Motor neuron (in vitro differentiated cells): ENCODE data around the gene GCG. TPM values are rescaled to one million over a fixed set of nuclear protein-coding genes. Genes with fewer than 3 reads are reported as not detected.

Experiments used
- ATAC-seq, 8 experiments: fragments of 200-7000 bp; cut with Tn5 transposase; replicated peaks in 6 of 8; 2 replicates each; pipeline ENCODE4 v1.8.0; 2021; ENCODE audit warnings: mild to moderate bottlenecking in 8 of 8, moderate library complexity in 8 of 8
- H3K27ac ChIP-seq, 2 donors: fragments of 250-450 bp; sonication (Bioruptor Pico); 2 replicates each; pipeline ENCODE4 v1.9.0; 2021; ENCODE audit warnings: antibody characterized with exemption in 2 of 2, mild to moderate bottlenecking in 2 of 2, moderate library complexity in 1 of 2
- H3K4me1 ChIP-seq, 2 donors: fragments of 250-450 bp; sonication (Bioruptor Pico); replicated peaks in 1 of 2; 2 replicates each; pipeline ENCODE4 v1.6.1; 2021; ENCODE audit warnings: antibody characterized with exemption in 2 of 2, mild to moderate bottlenecking in 2 of 2, moderate library complexity in 1 of 2
- H3K4me3 ChIP-seq, 5 donors: fragments of 250-450 bp; sonication (Bioruptor Pico); 2 replicates each; pipeline ENCODE4 v1.9.0; 2021; ENCODE audit warnings: antibody characterized with exemption in 5 of 5, mild to moderate bottlenecking in 5 of 5, moderate library complexity in 4 of 5
- WGBS, 10 experiments: fragments of 450-650 bp; shearing (Covaris generic); methylation state at CpG; one replicate each; pipeline ENCODE4 v1.0.0; 2022; 5-methylcytosine and 5-hydroxymethylcytosine counted together
- in situ Hi-C, 9 experiments: fragments of 400-800 bp; cut with MboI; loops; one replicate each; pipeline ENCODE4 v1.15.0; 2021; ENCODE audit warnings: low sequenced_read_pairs in 9 of 9, low pct_unique_long_range_greater_than_20kb in 2 of 9; ENCODE audit not compliant: unreplicated experiment in 9 of 9
- total RNA-seq, 8 experiments: library from RNA; unstranded; fragments of 300-600 nt; gene quantifications; 2 replicates each; pipeline versions ENCODE4 v1.2.3 to v1.2.4, GENCODE V29; 2022

The GCG gene
- total RNA-seq, 8 experiments from 2014 or later = 0.54 to 0.56 TPM; not detected in 6

DNA sequence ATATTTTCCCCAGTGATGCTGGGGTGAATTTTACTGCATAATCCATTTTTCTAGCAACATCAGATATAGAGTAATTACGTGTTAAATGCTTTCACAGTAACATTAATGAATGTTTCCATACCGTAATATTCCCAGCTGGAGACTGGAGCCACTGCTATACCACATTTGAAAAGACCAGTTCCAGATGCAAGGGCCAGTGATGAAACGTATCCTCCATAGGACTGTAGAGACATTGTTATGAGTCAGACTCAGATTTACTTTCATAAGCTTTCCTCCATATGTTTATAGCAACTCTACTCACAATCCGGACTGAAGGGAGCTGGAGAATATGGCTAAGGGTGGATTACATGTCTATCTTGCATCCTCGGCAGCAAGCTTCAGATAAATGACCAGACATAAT lies 22.7 kb upstream of the GCG start:
- Histone ChIP-seq H3K27ac (no peak overlapping the region), H3K4me3 (no peak overlapping the region), H3K4me1 (no peaks in the 10 kb centered on the region)
- WGBS, 10 experiments = 50 to 100% (median 94%) methylated on average over 2 to 5 of the region's 5 CpGs
- ATAC-seq = peak in 1 of 8 experiments; percentile 20
- in situ Hi-C loops = loop anchor here in 2 of 9 experiments (25.0 kb wide), 1 partner anchor 113 kb away; no protein-coding TSS in a partner anchor

DNA sequence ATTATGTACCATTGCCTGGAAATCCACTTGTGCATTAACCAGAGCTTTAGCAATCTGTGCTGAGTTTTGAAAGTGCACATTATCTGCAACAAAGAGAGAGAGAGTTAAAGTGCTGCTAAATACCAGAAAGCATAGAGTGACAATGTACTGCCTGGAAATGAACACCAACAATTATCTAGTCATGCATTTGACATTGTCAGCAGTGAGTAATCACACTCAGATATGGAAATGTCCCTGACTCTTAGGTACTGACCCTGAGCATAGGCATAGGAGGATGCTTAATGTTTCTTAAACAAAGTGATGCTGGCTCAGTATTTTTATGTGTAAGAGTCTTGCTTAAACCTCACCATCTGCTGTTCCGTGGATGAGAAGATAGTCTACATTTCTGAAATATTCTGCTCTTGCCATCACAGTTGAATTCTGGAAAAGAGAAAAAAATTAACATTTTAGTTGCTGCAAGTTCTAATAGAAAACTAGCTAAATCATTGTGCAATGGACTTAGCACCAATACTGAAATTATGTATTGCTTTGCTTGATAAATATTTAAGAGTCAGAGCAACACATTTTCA lies 20.8 kb upstream of the GCG start:
- Histone ChIP-seq H3K4me1 (no peaks in the 10 kb centered on the region), H3K27ac (no peak overlapping the region), H3K4me3 (no peak overlapping the region)
- peak; percentile 17 to 97 (median 59) for ATAC-seq
- in situ Hi-C loops = loop anchor here in 2 of 9 experiments (25.0 kb wide), 1 partner anchor 114 kb away; no protein-coding TSS in a partner anchor
- WGBS, 10 experiments = 20 to 100% (median 93%) methylated on average over 1 of the region's 1 CpG; no CpG with 5 or more reads in 2 of the 10 experiments

- no peak overlapping the region for H3K4me3 ChIP-seq
- in situ Hi-C loops = loop anchor here in 2 of 9 experiments (25.0 kb wide), 1 partner anchor 121 kb away; no protein-coding TSS in a partner anchor
- H3K27ac ChIP-seq = no peak overlapping the region
- whole genome bisulfite sequencing, 10 experiments = 75 to 100% (median 92%) methylated on average over 2 to 4 of the region's 4 CpGs
- H3K4me1 ChIP-seq = no peaks in the 10 kb centered on the region
- ATAC-seq = no peak
These were observed 14.7 kb upstream of the GCG start for GRCh38 chr2:162166745-162167144.

DNA sequence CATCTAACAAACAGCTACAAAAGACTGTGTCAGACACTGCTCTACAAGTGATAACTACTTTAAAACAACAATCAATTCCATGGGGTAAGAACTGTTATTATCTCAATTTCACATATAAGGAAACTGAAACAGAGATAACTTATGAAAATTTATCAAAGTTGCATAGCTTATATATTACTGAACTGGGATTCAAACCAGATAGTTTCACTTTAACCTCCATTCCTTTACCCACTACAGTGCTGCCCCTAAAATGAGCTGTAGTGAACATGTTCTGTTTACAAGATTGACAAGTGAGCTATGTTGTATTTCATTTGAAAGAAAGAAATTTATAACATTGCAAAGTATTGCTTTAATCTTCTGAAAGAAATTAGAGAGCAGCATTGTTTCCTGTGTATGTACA lies 14.1 kb upstream of the GCG start:
- ATAC-seq = no peak
- Histone ChIP-seq H3K4me3 (no peak overlapping the region), H3K4me1 (no peaks in the 10 kb centered on the region), H3K27ac (no peak overlapping the region)
- in situ Hi-C loops = loop anchor here in 2 of 9 experiments (25.0 kb wide), 1 partner anchor 121 kb away; no protein-coding TSS in a partner anchor

GRCh38 chr2:162164802-162165201 lies 12.8 kb upstream of the GCG start:
- ATAC-seq = no peak
- H3K27ac ChIP-seq = no peak overlapping the region
- no peak overlapping the region for H3K4me3 ChIP-seq
- no peaks in the 10 kb centered on the region for H3K4me1 ChIP-seq
- in situ Hi-C loops = loop anchor here in 2 of 9 experiments (25.0 kb wide), 1 partner anchor 122 kb away; no protein-coding TSS in a partner anchor
- WGBS, 10 experiments = 5 to 100% (median 83%) methylated on average over 1 to 2 of the region's 2 CpGs; no CpG with 5 or more reads in 1 of the 10 experiments

- no peak overlapping the region for H3K4me3 ChIP-seq
- in situ Hi-C loops = loop anchor here in 3 of 9 experiments (10.0 to 25.0 kb wide), 2 partner anchors 128 to 145 kb away; no protein-coding TSS in a partner anchor
- H3K4me1 ChIP-seq = no peaks in the 10 kb centered on the region
- no peak overlapping the region for H3K27ac ChIP-seq
- ATAC-seq = peak in 3 of 8 experiments; percentile 57 to 90 (median 87)
- 0 to 97% (median 75%) methylated on average over 2 to 6 of the region's 6 CpGs for WGBS, 10 experiments
These were observed 7.4 kb upstream of the GCG start for GRCh38 chr2:162159446-162159845.

DNA sequence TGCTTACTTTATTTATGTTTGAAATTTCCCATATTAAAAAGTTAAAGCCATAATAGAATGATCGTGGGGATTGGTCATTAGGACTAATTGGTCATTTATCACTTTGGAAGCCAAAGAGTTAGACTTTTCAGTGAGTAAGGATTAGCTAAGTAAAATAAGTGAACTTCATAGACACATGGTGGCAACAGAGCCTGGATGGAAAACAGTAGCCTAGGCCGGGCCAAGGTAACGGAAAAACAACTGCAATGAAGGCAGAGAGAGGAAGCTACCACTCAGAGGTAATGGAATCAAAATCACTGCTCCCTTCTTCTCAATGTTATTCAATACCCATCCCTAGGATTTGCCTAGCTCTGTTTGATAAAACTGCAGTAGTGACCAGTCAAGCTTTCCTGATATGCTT lies 4.1 kb upstream of the GCG start:
- H3K4me3 ChIP-seq = no peak overlapping the region

GRCh38 chr2:162155093-162155492 lies 3.0 kb upstream of the GCG start:
- Histone ChIP-seq H3K4me3 (no peak overlapping the region), H3K27ac (no peak overlapping the region), H3K4me1 (no peaks in the 10 kb centered on the region)
- 76 to 90% (median 85%) methylated on average over 2 to 3 of the region's 3 CpGs; no CpG with 5 or more reads in 1 of the 10 experiments for WGBS, 10 experiments
- in situ Hi-C loops = loop anchor here in 3 of 9 experiments (10.0 to 25.0 kb wide), 2 partner anchors 132 to 150 kb away; no protein-coding TSS in a partner anchor
- no peak for ATAC-seq

More for the DNA sequence above, 4.1 kb upstream of the GCG start:
- Histone ChIP-seq H3K4me1 (no peaks in the 10 kb centered on the region), H3K27ac (no peak overlapping the region)
- WGBS, 10 experiments = 35 to 94% (median 86%) methylated on average over 2 to 3 of the region's 3 CpGs
- in situ Hi-C loops = loop anchor here in 3 of 9 experiments (10.0 to 25.0 kb wide), 2 partner anchors 131 to 149 kb away; no protein-coding TSS in a partner anchor
- no peak for ATAC-seq

GRCh38 chr2:162153608-162154224 lies 1.7 kb upstream of the GCG start:
- peak in 4 of 8 experiments; percentile 38 to 99 (median 97) for ATAC-seq
- 0 to 38% (median 8%) methylated on average over 1 to 5 of the region's 5 CpGs for WGBS, 10 experiments
- no peak overlapping the region for H3K4me3 ChIP-seq
- peaks cover 0 to 4% of the 10 kb centered on the region in 2 donors for H3K4me1 ChIP-seq
- no peak overlapping the region for H3K27ac ChIP-seq
- in situ Hi-C loops = loop anchor here in 3 of 9 experiments (10.0 to 25.0 kb wide), 2 partner anchors 134 to 151 kb away; no protein-coding TSS in a partner anchor

DNA sequence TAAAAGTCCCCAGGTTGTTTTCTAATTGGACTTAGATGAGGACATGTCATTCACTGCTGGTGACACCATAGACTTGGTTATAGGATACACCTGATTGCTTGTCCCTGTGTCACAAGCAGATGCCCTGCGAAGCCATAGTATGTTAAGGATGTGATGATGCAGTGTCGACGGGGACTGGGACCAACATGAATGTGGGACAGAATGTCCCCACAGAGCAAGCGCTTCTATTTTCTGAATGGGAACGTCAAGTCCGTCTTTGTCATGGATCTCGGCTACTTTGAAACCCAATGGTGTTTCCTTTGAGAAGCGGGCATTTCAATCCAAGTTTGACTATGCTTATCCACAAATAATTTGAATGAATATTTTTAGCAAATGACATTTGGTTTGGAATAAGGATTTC lies 2.1 kb downstream of the GCG start:
- H3K27ac ChIP-seq = no peak overlapping the region
- H3K4me3 ChIP-seq = no peak overlapping the region
- H3K4me1 ChIP-seq = peaks cover 0 to 4% of the 10 kb centered on the region in 2 donors
- in situ Hi-C loops = loop anchor here in 3 of 9 experiments (10.0 to 25.0 kb wide), 3 partner anchors 137 to 563 kb away; no protein-coding TSS in a partner anchor
- 67 to 100% (median 80%) methylated on average over 1 to 8 of the region's 8 CpGs; no CpG with 5 or more reads in 1 of the 10 experiments for WGBS, 10 experiments
- no peak for ATAC-seq

- WGBS, 10 experiments = 5 to 100% (median 54%) methylated on average over 1 to 2 of the region's 2 CpGs; no CpG with 5 or more reads in 3 of the 10 experiments
These were observed 2.6 kb downstream of the GCG start for GRCh38 chr2:162149466-162149865.

DNA sequence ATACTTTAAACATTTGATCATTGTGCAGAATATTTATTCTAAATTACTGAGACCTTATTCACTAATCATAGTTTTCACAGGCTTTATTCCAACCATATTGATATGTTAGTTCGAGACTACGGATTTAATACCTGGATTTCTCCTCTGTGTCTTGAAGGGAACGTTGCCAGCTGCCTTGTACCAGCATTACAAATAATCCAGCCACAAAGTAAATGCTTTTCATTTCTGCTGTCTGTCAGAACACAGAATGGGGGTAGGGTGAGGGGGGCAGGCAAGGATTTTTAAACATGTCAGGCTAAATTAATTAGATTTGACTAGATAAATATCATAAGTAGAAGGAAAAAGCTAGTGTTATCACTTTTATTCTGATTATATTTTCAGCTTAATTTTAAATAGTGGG lies 3.1 kb downstream of the GCG start:
- Histone ChIP-seq H3K4me3 (no peak overlapping the region), H3K27ac (no peak overlapping the region), H3K4me1 (peaks cover 0 to 4% of the 10 kb centered on the region in 2 donors)
- in situ Hi-C loops = loop anchor here in 2 of 9 experiments (25.0 kb wide), 1 partner anchor 562 kb away; no protein-coding TSS in a partner anchor
- whole genome bisulfite sequencing, 10 experiments = 46 to 97% (median 78%) methylated on average over 2 to 3 of the region's 3 CpGs; no CpG with 5 or more reads in 3 of the 10 experiments
- ATAC-seq = no peak

More at GRCh38 chr2:162149466-162149865, 2.6 kb downstream of the GCG start:
- ATAC-seq = peak in 3 of 8 experiments; percentile 25 to 64 (median 32)
- Histone ChIP-seq H3K4me1 (peaks cover 0 to 4% of the 10 kb centered on the region in 2 donors), H3K4me3 (no peak overlapping the region), H3K27ac (no peak overlapping the region)
- in situ Hi-C loops = loop anchor here in 2 of 9 experiments (25.0 kb wide), 1 partner anchor 562 kb away; no protein-coding TSS in a partner anchor

- WGBS, 10 experiments = 63 to 100% (median 88%) methylated on average over 1 to 4 of the region's 4 CpGs
- in situ Hi-C loops = loop anchor here in 2 of 9 experiments (25.0 kb wide), 1 partner anchor 557 kb away; no protein-coding TSS in a partner anchor
- H3K4me3 ChIP-seq = no peak overlapping the region
- H3K27ac ChIP-seq = no peak overlapping the region
- H3K4me1 ChIP-seq = no peaks in the 10 kb centered on the region
- ATAC-seq = no peak
These were observed 8.1 kb downstream of the GCG start for GRCh38 chr2:162143969-162144368.
